ENCODE results near the gene DRC1.

GRCh38 chr2:26465266-26465925 is 63.7 kb downstream of the DRC1 start:
- TF ChIP-seq YY1 (IDR thresholded peaks at IDR 0.05; ENCODE audit: low read depth): no peak
- TF ChIP-seq CTCF (IDR thresholded peaks at IDR 0.05): no peak

Data from SK-N-SH (cell line).